GM19372 (cell line): Measurements from ENCODE around the gene PEF1.

ENCODE experiments used
- ATAC-seq: cut with Tn5 transposase; IDR thresholded peaks from one replicate; pipeline ENCODE4 v1.9.1; 2021; ENCODE audit warnings: mild to moderate bottlenecking, low read depth, moderate library complexity; ENCODE audit not compliant: unreplicated experiment

Gene PEF1

DNA sequence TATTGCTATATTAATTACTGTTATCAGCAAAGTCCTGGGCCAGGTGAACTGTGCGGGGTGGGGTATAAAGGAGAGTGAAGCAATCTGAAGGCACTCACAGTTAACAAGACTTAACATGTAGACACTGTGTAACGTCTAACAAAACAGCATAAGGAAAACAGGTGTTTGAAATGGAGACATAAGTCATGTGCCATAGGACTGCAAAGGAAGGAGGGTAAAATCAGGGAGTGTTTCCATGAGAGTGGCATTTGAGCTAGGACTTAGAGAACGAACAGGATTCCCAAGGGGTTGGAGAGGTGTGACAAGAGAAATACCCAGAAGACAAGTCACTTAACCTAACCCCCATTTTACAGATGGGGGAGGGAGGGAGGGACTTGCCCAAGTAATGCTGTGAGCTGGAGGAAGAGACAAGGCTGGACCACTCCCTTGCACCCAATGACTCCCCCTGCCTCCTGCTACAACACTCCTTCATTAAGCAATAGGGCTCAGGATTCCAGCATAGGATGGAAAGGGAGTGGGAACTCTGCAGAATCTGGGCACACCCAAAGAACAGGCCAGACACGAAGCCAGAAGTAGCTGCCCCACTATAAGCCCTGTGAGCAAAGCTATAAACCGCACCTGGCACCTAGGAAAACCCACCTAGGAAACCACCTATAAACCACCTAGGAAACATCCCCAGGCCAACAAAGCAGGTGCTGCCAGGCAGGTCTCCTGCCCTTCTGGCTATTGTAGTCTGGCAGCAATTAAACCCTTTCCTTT lies 6.6 kb downstream of the PEF1 start:
- ATAC-seq, result no peak

DNA sequence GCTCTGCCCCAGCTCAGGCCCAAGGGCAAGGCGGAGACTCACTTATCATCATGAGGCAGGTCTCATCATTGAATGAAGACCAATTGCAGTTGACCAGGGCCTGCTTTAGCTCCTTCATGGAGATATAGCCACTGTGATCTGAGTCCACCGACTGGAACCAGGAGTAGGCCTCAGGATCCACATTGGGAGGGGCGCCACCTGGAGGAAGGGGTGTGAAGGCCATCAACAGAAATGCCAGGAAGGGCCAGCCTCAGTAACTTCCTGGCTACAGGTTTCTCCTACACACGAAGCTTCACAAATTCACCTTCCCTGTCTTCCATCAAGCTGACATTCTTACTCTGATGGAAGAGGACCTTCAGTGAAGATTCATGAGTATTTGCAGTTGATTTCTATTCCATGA lies 11.6 kb downstream of the PEF1 start:
- ATAC-seq, result no peak

DNA sequence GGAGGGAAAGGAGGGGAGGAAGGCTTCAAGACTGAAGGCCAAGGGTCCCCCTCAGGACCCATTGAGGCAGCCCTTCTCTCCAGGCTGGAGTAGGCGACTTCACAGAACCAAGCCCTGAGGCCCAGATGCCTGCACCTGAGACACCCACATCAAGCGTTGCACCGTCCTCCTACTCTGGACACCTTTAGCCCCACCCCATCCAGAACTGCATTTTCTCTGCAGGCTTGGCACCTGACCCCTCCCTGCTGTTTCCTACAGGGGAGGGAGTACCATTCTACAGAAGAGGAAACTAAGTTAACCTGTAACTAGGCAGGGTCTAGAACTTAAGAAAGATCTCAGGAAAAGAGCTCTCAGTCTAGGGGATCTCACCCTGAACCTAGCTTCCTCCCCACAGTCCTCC lies 12.0 kb downstream of the PEF1 start:
- ATAC-seq, result no peak

DNA sequence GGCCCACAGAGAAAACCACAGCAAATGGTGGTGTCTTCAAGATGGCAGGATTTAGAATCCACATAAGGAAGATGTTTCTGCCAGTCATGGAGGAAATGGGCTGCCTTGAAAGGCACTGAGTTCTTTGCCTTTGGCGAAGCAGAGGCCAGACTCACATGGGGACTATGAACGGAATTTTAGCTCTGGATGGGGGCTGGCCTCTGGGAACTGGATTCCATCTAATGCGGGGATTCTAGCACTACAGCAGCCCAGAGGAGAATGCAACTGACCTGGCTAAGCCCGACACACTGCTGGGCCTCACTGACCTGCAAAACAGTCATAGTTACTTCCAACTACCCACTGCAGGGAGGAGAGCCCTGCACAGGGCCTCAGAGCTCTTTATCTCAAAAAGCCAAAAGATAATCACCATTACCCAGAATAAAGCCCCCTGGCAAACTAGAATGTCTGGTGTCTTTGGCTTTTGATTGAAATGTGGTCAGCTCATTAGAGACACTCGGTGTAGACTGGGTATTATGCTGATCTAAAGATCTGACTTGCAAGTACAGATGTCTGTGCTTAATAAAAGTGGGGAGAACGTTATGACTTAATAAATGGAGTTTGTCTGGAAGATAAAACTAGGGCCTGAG lies 15.6 kb downstream of the PEF1 start:
- ATAC-seq, result no peak

DNA sequence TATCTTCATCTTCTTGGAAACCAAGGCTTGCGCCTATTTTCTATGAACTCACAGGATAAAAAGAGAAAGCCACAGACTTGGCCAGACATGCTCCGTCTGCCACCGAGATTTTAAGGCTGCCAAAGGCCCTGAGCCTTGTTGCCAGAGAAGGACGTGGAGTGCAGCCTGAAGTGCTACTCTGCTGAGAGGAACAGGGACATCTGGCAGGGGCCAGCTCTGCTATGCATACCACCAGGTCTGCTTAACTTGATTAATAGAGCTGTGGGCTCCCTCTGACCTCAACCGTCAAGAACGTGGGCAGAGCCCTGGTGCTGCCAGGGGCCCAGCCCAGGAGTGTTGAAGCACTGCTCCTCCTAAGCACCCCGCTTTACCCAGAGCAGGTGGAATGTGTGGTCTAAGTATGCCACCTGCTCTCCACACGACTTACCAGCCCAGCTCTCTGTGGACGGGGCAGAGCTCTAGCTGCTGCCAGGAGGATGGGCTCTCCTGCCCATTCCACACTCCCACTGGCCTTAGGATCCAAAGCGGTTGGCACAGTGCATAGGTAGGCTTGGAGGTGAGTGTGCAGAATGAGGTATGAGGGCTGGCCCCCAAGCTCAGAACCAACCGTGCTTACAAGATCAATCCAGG lies 16.6 kb downstream of the PEF1 start:
- ATAC-seq, result no peak

DNA sequence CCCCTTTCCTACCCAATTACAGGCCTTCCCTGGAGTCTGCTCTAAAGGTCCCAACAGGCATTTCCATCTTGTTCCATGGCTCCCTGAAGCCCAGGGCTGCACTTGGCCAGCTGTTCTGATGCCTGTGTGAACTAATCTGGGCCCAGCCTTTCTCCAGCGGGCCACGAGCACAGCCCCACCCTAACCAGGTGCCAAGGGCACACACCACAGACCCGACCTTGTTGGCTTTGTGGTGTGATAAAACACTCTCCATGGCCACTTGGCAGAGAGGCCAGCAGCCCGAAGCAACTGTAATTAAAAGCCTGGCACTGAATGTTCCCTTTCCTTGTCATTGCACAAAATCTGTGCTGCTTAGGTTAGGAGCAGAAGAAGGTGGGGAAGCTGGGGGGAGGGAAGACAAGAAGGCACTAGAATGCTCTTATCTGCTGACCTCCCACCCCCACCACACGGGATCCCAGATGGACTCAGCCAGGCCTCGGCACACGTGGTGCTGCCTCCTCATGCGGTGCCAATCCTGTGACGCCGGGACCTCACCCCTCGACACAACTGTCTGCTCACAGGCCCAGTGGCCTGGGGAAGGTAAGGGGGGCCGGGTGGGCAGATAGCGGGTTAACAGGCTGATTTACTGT lies 17.3 kb downstream of the PEF1 start:
- ATAC-seq, result no peak

DNA sequence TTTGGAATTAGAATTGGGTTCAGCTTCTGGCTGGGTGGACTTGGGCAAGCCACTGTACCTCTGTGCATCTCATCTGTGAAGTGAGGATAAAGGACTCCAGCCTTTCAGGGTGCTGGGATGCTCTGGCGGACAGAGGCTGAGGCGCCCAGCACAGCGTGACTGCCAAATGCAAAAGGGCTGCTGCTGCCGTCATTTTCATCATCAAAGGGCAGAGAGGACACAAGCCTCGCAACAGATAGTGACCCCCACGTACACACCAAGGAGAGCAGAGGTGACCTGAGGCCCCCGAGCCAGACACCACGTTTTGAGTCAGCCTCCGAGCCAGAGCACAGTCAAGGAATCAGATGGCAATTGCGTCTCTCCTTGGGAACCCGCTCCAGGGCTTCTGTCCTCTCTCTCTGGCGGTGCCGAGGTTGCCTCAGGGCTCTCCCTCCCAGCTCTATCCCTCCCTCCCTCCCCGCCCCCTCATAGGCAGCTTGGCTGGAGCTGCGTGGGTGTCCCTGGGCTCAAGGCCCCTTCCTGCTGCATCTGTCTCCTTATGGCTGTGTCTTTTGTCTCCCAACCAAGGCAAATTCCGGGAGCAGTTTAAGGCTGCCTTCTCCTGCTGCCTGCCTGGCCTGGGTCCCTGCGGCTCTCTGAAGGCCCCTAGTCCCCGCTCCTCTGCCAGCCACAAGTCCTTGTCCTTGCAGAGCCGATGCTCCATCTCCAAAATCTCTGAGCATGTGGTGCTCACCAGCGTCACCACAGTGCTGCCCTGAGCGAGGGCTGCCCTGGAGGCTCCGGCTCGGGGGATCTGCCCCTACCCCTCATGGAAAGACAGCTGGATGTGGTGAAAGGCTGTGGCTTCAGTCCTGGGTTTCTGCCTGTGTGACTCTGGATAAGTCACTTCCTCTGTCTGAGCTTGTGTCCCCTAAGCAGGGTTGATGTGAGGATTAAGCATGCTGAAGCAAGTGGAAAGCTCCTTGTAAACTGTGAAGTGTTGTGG lies 18.2 kb downstream of the PEF1 start:
- ATAC-seq, result no peak

DNA sequence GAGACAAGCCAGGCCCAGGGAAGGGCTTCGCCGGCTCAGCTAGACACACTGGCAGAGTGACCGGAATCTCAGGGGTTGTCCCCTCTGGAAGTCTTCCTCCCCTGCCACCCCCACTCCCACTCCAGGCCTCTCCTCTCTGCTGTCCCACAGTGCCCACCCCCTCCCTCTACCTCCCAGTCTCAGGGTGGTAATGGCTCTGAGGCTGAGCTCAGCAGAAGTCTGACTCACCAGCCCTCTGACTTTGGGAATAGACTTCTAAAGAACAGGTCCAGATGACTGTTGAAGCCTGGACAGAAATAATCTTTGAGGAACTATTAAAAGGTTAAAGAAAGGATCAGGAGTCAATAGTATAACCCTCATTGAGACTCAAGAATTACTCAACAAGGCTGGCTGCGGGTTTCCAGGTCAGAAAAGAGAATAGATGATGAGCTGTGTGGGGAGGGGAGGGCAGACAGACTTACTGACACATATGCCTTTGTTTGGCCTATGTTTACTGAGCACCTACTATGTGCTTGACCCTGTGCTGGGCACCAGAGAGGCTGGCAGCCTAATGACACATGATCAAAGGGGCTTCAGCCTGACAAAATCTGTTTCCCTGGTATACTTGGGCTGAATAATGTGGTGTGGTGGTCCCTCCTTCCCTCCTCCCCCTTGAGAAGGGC lies 19.0 kb downstream of the PEF1 start:
- ATAC-seq, result no peak

DNA sequence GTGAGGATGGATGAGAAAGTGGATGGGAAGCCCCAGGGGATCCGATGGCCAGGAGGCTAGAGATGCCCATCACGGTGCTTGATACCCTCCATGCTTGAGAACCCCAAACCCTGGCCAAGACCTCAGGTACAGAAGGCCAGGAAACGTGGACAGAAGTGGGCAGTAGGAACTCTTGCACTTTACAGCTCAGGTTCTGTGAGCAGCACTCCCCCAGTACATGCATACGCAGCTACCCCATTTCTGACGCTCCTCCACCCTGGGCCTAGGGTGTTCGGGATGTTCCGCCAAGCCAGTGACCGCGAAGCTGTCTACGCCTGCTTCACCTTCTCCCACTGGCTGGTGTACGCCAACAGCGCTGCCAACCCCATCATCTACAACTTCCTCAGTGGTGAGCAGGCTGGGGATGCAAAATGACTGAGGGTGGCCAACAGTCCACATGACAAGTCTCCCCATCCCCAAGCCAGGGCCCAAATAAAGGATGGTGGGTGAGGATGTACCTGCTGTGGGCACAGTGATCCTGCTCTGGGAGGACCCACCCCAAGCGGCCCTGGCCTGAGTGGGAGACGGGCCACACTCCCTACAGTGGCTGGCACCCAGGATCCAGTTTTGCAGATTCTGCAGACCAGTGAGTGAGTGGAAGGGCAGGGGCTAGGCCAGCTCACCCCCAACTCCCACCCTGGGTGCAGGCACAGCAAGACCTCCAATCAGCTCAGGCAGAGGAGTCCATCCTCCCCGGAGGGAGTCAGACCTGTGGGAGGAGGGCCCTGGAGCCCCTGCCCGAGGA lies 19.8 kb downstream of the PEF1 start:
- no peak for ATAC-seq

DNA sequence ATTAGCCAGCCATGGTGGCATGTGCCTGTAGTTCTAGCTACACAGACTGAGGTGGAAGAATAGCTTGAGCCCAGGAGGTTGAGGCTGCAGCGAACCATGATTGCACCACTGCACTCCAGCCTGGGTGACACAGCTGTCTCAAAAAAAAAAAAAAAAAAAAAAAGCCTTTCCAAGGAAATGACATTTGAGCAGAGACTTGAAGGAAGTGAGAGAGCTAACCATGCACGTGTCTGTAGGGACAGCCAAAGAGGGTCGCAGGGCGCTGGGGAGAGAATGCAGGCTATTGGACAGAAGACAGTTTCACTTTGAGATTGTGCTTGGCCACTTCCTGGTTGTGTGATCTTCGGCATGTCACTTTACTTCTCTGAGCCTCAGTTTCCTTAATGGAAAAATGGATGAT lies 20.4 kb downstream of the PEF1 start:
- no peak for ATAC-seq

DNA sequence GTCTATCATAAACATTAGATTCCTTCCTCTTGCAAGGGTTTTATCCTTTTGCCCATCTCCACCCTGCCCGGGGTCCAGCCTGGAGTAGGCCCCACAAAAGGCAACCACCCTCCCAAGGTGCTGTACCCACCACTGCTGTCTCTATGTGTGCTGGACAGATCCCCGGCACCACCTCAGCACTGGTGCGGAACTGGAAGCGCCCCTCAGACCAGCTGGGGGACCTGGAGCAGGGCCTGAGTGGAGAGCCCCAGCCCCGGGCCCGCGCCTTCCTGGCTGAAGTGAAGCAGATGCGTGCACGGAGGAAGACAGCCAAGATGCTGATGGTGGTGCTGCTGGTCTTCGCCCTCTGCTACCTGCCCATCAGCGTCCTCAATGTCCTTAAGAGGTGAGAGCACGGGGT lies 21.3 kb downstream of the PEF1 start:
- ATAC-seq, result no peak

DNA sequence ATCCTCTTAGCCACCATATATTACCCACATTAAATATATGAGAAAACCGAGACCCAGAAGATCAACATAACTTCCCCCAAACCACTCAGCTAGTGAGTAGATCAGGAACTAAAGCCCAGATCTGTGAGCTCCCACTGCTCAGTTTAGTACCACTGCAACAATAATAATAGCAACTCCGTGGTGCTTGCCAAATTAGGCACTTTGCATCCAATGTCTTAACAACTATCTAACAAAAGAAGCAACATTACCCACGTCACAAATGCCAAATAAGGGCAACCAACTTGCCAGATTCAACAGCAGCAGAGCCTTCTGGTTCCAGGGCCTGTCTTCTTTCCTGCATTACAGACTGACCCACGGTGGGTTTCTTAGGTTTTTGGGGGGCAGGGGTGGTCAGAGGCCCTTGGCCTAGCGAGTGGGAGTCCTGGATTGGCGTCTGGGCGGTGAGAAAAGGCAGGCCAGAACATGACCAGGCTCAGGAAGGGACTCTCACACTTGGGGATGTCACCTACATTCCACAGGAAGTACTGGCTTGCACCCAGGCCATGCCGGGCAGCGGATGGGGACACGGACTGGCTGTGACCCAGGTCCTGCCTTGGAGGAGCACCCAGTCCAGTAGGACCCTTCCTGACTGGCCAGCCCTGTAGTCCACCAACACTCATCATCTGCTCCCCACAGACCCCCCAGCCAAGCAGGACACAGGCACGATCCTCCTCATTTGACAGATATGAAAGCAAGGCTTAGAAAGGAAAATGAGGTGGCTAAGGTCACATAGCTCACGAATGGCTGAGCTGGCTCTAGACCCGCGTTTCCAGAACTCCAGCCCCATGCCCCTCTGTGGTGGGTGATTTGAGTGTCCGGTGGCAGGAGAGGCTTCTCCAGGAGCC lies 22.6 kb downstream of the PEF1 start:
- no peak for ATAC-seq

DNA sequence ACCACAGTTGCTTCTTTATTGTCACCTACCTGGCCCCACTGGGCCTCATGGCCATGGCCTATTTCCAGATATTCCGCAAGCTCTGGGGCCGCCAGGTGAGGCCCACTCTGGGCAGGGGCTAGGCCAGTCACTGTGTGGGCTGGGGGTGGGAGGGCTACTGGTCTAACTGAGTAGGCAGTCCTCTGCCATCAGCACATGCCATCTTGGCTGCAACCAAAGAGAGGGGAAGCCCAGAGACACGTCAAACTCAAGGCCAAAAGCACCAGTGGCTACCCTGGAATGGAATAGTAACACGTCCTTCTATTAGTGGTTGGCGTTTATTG lies 23.2 kb downstream of the PEF1 start:
- no peak for ATAC-seq

DNA sequence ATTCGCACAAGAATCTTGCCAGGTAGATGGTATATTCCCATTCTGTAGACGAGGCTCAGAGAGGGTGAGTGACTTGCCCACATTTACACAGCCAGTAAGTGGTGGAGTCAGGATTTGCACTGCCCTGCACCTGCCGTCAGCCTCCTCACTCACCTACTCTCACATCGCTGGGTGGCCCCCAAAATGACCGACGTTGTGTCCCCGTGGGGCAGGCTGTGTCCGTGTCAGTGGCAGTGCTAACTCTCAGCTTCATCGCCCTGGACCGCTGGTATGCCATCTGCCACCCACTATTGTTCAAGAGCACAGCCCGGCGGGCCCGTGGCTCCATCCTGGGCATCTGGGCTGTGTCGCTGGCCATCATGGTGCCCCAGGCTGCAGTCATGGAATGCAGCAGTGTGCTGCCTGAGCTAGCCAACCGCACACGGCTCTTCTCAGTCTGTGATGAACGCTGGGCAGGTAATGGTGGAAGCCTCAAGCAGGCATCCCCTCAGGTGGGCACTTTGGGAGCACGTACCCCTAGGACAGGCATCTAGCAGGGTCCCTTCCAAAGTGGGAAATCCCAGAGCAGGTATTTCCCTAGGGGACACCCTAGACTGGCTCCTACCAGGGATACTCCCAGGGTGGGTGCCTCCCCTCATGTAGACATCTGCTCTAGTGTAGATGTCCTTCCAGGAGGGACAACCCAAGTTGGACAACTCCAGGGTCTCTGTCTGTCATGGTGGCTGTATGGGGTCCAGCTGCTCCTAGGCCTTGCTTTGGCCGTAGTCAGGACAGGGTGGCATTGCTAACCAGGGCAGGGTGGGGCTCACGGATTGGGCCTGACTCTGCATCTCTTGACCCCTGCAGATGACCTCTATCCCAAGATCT lies 23.8 kb downstream of the PEF1 start:
- ATAC-seq, result no peak

DNA sequence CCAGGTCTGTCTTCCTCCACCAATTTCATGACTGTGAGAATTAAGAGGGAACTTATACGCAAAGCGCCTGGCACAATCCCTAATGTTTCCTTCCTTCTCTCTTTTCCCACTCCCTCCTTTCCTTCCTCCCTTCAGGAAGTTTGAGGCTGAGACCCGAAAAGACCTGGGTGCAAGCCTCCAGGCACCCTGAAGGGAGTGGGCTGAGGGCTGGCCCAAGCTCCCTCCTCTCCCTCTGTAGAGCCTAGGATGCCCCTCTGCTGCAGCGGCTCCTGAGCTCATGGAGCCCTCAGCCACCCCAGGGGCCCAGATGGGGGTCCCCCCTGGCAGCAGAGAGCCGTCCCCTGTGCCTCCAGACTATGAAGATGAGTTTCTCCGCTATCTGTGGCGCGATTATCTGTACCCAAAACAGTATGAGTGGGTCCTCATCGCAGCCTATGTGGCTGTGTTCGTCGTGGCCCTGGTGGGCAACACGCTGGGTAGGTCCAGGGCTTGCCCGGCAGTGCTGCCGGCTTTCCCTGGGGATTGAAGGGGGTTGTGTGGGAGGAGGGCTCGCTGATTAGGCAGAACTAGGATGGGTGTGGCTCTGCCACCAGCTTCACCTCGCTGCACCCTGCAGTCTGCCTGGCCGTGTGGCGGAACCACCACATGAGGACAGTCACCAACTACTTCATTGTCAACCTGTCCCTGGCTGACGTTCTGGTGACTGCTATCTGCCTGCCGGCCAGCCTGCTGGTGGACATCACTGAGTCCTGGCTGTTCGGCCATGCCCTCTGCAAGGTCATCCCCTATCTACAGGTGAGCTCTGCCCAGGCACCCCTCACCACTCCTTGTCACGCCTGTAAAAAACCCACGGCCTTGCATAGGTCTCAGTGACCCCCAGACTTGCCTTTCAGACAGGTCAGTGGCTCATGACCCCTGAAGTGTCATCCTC lies 25.5 kb downstream of the PEF1 start:
- no peak for ATAC-seq
